ENCODE data around the gene CLDN3. TPM values are rescaled to one million over a fixed set of nuclear protein-coding genes. Genes with fewer than 3 reads are reported as not detected.

The CLDN3 gene
- total and polyA plus RNA-seq, 10 of the 15 experiments (the other 5 are each of a cell fraction or from before 2014, with no cell fraction given) = 0.05 TPM; not detected in 9

DNA sequence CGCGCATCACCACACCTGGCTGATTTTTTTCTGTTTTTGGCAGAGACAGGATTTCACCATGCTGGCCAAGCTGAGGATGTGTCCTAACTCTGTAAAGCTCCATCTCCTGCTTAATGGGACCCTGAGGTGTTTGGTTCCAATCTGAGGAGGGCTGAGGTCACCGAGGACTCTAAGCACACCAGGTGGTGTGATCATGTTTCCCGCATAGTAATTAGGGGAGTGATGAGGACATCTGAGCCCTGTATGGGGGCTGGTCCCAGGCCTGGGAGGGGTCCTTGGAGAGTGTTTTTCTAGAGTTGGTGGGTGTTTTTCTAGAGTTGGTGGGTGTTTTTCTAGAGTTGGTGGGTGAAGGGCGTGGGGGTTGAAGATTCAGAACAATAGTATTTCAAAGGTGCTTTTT is 28.5 kb downstream of the CLDN3 start (continued):
- TF ChIP-seq, protein P1, sequence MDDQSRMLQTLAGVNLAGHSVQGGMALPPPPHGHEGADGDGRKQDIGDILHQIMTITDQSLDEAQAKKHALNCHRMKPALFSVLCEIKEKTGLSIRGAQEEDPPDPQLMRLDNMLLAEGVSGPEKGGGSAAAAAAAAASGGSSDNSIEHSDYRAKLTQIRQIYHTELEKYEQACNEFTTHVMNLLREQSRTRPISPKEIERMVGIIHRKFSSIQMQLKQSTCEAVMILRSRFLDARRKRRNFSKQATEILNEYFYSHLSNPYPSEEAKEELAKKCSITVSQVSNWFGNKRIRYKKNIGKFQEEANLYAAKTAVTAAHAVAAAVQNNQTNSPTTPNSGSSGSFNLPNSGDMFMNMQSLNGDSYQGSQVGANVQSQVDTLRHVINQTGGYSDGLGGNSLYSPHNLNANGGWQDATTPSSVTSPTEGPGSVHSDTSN (IDR thresholded peaks at IDR 0.05; ENCODE audit: insufficient replicate concordance, low read depth, low read length) = no peak
- TF ChIP-seq ESRRA (IDR thresholded peaks at IDR 0.05; ENCODE audit: low read length) (no peak), SRF (IDR thresholded peaks at IDR 0.05; ENCODE audit: low read depth in 2 of 2, low read length in 2 of 2) (no peak), MEF2B (IDR thresholded peaks at IDR 0.05; ENCODE audit: partially characterized antibody, poor library complexity, severe bottlenecking) (no peak), SIX5 (IDR thresholded peaks at IDR 0.05; ENCODE audit: low read depth, low read length, severe bottlenecking) (no peak), FOS (IDR thresholded peaks at IDR 0.05; ENCODE audit: borderline replicate concordance, extremely low read depth, insufficient read length) (no peak), EP300 (IDR thresholded peaks at IDR 0.05; ENCODE audit: borderline replicate concordance in 1 of 2, control insufficient read depth in 1 of 2, low read depth in 2 of 2, low read length in 2 of 2) (no peak)

DNA sequence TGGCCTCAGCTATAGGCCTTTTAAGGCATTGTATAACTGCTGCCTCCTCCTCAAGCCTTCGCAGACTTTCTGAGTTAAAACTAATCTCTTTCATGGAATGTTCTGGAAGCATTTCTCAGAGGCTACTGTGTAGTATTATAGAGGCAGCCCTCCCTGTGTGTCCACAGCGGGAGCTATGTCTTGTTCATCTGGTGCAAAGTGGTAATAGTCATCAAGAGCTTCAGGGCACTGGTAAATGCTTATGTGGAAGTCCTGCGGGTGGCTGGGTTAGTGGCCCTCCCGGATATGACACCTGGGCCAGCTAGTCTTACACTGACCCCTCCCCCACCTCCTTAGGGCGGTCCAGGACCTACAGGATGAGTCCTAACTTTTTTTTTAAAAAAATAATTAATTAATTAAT is 29.3 kb downstream of the CLDN3 start:
- ChIA-PET SMC1A (ENCODE audit: uncharacterized antibody, unreplicated experiment) (no interaction called here), CTCF (interaction anchor here (0.8 kb wide), 1 partner anchor 114 kb away, joined by 4 read pairs; no protein-coding TSS in a partner anchor), POLR2A (interaction anchor here (0.6 kb wide), 1 partner anchor 156 kb away, joined by 5 read pairs; no protein-coding TSS in a partner anchor), RAD21 (ENCODE audit: unreplicated experiment) (no interaction called here)
- BruUV-seq (replicated peaks) = no TSS peak
- intact Hi-C loops (cut with micrococcal nuclease; ENCODE audit: unreplicated experiment) (no loop called here), in situ Hi-C loops (cut with MboI) (no loop called here)
- no peaks in the 10 kb centered on the region for H3K27me3 ChIP-seq (replicated peaks in 1 of 2; ENCODE audit: control insufficient read depth in 2 of 2, insufficient read depth in 2 of 2, low read length in 1 of 2)
- H4K20me1 ChIP-seq (ENCODE audit: control insufficient read depth, insufficient read depth) = no peaks in the 10 kb centered on the region
- H3K4me2 ChIP-seq (ENCODE audit: control insufficient read depth, insufficient read depth) = no peak overlapping the region
- FAIRE-seq (no peak), ATAC-seq (no peak), DNase-seq (ENCODE audit: low read depth, low spot score) (no peak)
- H2AFZ ChIP-seq (ENCODE audit: control insufficient read depth, low read depth, low read length) = no peak overlapping the region
- WGBS (ENCODE audit: insufficient coverage, insufficient replicate concordance, low lambda C conversion rate, missing lambda C conversion rate) = 85% methylated on average over 5 of the region's 5 CpGs
- no peaks in the 10 kb centered on the region for H3K9me3 ChIP-seq (replicated peaks; ENCODE audit: control insufficient read depth, insufficient read depth, low read length)
- H3K36me3 ChIP-seq (ENCODE audit: control insufficient read depth in 2 of 2, insufficient read depth in 2 of 2, low read length in 1 of 2) = peaks cover 0 to 8% of the 10 kb centered on the region in 2 experiments; a peak in 3 of 4 replicates
- no peak overlapping the region for H3K4me3 ChIP-seq
- H3K9ac ChIP-seq (ENCODE audit: control insufficient read depth, insufficient read depth, low read length) = no peak overlapping the region
- H3K4me1 ChIP-seq (ENCODE audit: control insufficient read depth, insufficient read depth, low read length) = no peaks in the 10 kb centered on the region; the same call in 1 of the 2 replicates
- no peak for TF ChIP-seq ZBTB33 (IDR thresholded peaks at IDR 0.05)
- TF ChIP-seq IRF5 (IDR thresholded peaks at IDR 0.05; ENCODE audit: borderline replicate concordance) = no peak
- no peak for TF ChIP-seq CHD2 (IDR thresholded peaks at IDR 0.05; ENCODE audit: borderline replicate concordance, low read depth, low read length)
- no peaks in the 10 kb centered on the region; the same call in 1 of the 2 replicates for H3K79me2 ChIP-seq (ENCODE audit: control insufficient read depth, insufficient read depth, low read length)
- H3K27ac ChIP-seq (ENCODE audit: control insufficient read depth, insufficient read depth) = no peak overlapping the region

Data from GM12878 (cell line).